SKM-1 treated with dmso at 0.1 percent for 144 hours (cell line): ENCODE results near the gene GRM5.
"Not testable (repeated sequence)": the region's sequence is repeated elsewhere in the genome, so short reads cannot be mapped to it uniquely, and the experiment has no call there.

Experiments
- DNase-seq: peaks from one replicate; lab custom pipeline; 2025; ENCODE audit not compliant: unreplicated experiment; lab: John Stamatoyannopoulos, UW

The GRM5 gene

GRCh38 chr11:89065651-89066201, at the start of gene GRM5:
GRM5 (minus strand) TSS chr11:89065982; CDS start chr11:89047872, 18,110 bp downstream.
- DNase-seq = not testable (repeated sequence)

GRCh38 chr11:89097956-89098355, 32.2 kb upstream of the GRM5 start:
- peak; percentile 31 for DNase-seq

GRCh38 chr11:89093806-89094205, 28.0 kb upstream of the GRM5 start:
- DNase-seq = not testable (repeated sequence)

DNA sequence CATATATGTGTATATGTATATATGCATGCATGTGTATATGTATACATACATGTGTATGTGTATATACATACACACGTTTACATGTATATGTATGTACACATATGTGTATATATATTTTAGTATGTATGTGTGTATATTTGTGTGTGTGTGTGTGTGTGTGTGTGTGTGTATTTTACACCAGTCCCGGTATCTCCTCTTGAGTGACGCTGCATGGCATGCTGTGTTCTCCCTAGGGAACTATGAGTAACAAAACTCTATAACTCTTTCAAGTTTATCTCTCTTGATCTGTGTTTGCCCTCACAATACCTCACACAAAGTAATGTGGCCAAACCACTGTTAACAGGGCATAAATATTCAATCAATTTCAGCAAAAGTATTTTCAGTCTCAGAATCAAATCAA, 19.2 kb upstream of the GRM5 start:
- DNase-seq = not testable (repeated sequence)

- DNase-seq = not testable (repeated sequence)
These were observed 5.1 kb upstream of the GRM5 start for GRCh38 chr11:89070911-89071310.

- no peak for DNase-seq
These were observed 1.5 kb upstream of the GRM5 start for GRCh38 chr11:89067264-89067663.

DNA sequence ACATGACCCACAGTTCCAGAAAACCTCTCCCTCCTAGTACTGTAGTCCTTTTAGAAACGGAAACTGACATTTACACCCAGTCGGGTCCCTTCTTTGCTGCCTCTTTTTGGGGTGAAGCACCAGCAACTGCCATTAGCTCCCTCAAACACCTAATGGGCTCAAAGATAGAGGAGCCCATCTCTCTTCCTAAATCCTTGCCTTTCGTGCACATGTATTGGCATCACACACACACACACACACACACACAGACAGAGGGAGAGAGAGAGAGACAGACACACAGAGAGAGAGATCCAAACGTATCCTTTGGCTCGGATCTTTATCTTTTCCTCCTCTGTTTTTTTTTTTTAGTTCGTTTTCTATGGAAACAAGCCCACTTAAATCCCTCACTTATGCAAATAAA, 716 bp downstream of the GRM5 start:
- DNase-seq = no peak

GRCh38 chr11:89063481-89063951, 2.3 kb downstream of the GRM5 start:
- not testable (repeated sequence) for DNase-seq

DNA sequence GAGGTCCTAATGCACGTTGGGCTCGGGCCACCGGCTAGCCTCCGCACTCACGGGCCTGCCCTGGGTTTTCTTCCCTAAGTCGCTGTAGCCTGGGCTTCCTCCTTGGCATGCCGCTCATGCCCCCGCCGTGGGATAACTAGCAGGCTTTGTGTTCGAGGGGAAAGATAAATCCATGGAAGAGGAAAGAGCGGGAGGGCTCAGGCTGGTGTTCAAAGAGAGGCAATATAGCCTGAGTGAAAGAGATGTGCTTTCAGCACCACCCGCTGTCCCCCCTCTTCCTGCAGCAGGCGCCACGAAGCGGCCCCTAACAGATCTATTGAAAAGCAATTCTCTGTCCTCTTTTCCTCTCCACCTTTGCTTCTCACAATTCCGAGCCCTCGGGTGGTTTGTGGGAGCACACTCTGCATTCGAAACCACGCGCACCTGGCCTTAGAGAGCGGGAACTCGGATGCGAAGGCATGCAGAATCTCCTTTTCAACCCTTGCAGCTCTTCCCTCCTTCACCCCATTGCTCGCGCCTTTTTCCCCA, 2.9 kb downstream of the GRM5 start:
- not testable (repeated sequence) for DNase-seq

DNA sequence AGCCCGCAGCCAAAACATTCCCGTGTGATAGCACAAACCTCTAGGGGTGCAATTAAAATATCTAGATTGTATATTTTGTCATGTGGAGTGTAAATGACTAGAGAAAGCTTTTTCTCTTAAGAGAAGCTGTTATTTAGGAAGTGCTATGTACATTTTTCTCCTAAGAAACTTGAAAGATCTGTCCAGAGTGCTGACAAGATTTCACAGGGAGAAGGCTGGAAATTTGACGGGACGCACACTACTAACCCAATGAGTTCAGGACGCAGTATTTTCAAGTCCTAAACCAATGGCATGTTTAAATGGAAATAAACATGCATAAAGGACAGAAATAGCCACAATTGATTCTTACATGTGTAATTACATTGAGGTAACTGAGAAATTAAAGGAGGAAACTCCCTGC, 3.9 kb downstream of the GRM5 start:
- not testable (repeated sequence) for DNase-seq

DNA sequence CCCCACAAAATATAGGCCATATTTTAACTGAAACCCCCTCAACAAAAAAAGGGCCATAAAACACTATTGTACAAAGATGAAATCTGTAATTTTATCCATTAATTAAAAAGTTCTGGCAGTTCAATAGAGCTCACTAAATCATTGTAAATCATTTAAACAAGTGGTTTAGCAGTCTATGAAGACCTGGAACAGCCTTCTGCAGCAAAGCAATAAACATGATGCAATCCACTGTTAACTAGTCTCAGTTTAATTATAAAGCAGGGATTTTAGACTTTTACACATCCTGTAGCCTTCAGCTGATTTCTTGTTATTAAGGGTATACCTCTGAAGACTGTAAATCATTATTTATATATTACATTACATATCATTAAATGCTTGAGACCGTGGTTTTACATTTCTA, 8.4 kb downstream of the GRM5 start:
- not testable (repeated sequence) for DNase-seq

- no peak for DNase-seq
These were observed 13.6 kb downstream of the GRM5 start for GRCh38 chr11:89052220-89052619.

DNA sequence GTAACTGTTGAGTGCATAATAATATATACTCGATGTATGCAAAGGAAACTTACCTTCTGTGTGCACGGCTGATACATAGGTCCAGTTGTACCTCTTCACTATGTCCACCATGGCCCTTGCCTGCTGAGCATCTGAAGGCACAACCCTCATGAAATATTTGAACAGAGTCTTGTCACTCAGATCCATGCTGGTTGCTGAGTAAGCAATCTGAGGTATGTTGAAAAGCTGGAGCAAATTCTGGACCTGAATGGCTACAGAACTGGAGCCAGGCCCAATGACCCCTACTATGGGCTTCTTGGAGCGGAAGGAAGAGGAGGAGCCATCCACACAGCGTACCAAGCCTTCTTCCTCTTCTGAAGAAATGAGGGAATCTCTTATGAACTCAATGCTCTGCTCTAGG, 18.6 kb downstream of the GRM5 start:
- DNase-seq = not testable (repeated sequence)

DNA sequence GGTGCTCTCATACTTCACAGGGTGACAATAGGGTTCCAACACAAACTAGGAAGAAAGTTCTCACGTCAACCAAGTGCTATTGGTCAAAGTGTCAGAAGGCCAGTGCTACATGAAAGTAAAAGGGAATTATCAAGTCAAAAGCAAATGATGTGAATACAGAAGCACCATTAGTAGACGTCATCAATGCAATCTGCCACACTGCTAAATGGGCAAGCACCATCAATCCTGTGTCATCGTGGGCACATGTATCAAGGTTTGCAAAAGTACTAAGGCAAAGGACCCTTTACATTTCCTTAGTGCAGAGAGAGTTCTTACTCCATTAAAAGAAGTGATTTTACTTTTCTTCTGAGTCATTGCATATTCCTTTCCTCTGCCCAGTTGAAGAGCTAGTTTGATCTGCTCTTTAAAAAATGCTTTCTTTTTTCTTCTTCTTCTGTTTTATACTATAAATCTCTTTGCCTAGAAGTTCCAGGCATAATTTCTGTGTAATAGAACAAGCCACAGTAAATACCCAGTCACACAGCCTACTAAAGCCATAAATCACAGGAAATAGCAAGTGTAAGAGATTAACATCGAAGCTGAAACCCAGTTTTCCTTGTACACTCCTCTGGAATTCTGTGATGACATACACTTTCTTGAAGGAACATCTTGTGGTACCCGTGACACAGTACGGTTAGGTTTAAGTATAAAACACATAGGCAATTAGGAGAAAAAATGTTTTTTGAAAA, 21.8 kb downstream of the GRM5 start:
- DNase-seq = not testable (repeated sequence)

DNA sequence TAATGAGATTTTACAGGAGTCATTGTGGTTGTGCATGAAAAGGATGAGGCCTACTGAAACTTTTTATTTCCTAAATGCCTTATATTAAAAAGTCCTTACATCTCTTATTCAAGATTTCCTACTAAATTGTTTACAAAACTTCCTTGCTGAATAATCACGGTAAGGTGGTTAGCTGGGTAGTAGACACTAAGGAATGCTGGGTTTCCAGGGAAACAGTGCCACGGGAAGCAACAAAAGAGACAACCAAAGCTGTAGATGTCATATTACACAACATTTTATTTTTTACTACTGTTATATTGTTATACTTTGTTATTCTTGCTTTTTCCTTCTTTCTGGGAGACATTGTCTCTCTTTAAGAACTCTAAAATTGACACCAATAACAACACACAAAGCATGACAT, 36.1 kb downstream of the GRM5 start:
- not testable (repeated sequence) for DNase-seq

GRCh38 chr11:89021339-89021738, 44.4 kb downstream of the GRM5 start:
- no peak for DNase-seq

DNA sequence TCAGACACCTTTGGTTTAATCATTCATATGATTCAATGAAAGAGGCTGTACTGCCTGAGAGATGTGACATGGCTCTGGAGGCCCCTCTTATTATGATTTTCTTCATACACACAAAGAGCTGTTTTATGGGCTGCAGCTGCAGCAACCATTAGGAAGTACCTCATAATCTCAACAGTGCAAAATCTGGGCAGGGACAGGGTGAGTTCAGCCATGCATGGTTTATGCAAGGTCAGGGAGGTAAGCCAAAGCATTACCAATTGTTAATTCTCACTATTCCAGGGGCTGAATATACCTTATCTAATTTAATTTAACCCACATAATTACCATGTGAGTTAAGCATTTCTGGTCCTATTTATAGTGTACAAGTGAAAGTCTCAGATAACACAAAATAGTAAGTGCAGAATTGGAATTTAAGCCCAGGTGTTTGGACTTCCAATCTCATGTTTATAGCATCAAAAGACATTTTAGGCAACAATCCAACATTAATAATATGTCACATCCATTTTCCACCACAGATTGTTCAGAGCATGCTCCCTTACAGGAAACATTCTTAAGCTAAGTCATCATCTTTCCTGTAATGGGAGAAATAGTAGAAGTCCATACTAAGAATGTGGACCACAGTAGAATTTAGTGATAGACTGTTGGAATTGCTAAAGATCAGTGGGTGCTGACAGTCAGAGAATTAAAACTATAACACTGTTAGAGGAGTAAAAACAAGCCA, 45.8 kb downstream of the GRM5 start:
- DNase-seq = not testable (repeated sequence)

DNA sequence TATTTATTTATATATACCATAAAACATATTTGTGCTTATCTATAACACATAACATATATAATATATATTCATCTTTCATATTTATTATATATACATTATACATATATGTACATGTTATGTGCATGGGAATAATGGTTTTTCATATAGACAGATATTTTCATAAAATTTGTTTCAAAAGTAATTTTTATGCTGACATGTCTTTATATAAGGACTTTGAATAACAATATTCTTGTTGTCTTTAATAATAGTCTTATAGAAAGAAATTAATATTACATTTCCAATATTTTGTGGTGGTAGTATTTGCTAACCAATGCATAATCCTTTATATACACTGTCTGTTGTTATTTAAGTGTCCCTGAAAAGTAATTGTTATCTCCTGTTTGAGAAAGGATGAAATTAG, 49.6 kb downstream of the GRM5 start:
- DNase-seq = no peak

GRCh38 chr11:89015614-89016013, 50.2 kb downstream of the GRM5 start:
- no peak for DNase-seq

DNA sequence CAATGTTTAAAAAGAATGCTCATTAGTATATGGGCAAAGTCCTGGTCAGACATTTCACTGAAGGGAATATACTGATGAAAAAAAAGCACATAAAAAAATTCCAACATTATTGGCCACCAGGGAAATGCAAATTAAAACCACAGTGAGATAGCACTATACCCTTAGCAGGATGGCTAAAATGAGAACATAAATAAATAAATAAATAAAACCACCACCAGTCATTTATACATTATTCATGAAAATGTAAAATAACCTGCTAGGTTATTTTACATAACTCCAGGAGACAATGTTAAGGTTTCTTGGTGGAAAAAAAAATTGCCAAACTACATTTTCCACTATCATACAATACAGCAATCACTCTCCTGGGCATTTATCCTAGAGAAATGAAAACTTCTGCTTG, 64.9 kb downstream of the GRM5 start:
- not testable (repeated sequence) for DNase-seq

DNA sequence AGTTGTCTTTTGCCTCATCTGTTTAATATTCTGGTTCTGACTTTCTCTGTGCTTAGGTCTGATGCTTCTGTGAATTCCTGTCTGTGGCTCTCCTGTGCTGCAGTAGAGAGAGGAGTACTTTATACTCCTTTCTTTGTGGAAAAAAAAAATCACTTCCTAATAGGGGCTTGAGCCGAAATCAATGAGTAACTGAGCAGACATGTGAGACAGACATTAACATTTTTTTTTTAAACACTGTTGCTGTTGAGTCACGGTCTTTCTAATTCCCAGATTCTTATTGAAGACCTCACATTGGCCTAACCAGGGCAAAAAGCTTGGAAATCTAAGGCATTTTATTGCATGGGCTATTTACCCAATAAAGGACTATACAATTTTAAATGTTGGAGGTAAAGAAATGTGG, 86.1 kb downstream of the GRM5 start:
- no peak for DNase-seq

GRCh38 chr11:88978992-88979391, 86.8 kb downstream of the GRM5 start:
- DNase-seq = not testable (repeated sequence)
